GM18526 (cell line): ENCODE results near the gene MIPEP.

Experiments
- POLR2A ChIP-seq: IDR thresholded peaks from 3 replicates; pipeline ENCODE4 v1.6.1; 2011; ENCODE audit not compliant: insufficient read length; ENCODE audit errors: extremely low read depth

The MIPEP gene

DNA sequence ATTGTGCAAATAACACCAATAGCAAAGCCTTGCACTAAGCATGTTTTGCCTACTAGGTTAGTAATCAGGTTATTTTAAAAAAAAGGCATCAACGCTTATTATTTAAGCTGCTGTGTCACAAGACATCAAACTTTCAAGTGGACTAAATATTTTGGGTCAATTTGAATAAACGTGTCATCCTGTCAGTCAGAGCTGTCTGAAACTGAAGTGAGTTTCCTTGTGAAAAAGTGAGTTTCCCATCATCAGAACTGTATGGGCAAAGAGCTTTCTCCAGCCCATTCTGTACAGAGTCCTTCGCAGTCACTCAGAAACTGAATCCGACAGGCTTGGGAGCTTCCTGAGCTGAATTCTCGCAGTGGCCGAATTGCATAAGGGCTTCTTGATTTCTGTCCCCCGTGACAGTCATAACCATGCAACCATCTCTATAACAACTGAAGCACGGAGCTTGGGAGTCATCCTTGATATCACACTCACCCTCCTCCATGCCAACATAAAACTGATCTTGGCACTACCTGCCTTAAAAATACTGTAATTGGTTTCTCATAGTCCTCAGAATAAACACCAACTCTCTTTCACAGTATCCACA, 139.8 kb downstream of the MIPEP start:
- TF ChIP-seq POLR2A, result no peak

DNA sequence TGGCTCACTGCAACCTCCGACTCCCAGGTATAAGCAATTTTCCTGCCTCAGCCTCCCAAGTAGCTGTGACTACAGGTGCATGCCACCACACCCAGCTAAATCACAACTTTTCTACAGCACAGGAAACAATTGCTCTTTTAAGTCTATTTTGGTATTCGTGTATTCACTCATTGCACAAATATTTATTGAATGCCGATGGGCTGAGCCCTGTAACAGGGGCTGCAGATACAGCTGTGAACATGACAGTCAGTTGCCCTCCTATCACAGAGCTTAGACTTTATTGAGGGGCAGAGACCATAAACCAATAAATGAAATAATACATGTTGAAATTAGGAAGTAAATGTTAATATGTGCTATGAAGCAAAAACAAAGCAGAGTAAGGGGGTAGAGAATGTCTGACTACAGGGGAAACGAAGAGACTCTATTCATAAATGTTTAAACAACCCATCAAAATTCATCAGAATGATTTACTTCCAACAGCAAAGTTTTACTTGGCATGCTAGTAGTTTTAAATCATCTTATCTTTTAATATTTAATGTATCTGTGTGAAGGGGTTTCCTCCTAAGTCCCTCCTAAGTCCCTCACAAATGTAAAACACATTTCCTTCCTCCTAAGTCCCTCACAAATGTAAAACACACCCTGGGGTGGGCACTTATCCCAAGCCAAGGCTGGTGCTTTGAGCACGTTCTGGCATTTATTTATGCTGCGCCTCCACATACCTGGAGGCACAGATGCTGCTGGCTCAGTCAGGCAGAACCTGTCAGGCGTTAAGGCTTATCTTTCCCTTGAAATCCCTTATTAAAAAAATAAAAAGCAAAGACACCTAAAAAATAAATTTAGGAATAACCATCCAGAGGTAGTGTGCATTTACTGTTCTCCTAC, 140.8 kb downstream of the MIPEP start:
- no peak for TF ChIP-seq POLR2A

DNA sequence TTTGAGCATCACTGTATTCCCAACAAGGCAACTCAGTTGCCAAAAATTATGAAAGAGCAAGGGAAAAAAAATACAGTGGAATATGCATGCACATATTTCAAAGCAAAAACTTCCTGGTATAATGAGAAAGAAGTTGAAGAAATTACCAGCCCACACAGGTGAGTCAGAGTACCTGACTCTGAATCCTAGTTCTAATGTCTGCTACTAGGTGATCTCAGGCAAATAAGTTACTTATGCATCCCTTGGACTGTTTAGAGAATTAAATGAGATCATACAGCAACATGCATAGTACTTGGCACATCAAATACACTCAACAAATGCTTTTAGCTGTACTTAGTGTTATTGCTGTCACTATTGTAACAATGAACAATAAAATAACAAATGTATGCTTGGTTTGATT, 144.9 kb downstream of the MIPEP start:
- no peak for TF ChIP-seq POLR2A

DNA sequence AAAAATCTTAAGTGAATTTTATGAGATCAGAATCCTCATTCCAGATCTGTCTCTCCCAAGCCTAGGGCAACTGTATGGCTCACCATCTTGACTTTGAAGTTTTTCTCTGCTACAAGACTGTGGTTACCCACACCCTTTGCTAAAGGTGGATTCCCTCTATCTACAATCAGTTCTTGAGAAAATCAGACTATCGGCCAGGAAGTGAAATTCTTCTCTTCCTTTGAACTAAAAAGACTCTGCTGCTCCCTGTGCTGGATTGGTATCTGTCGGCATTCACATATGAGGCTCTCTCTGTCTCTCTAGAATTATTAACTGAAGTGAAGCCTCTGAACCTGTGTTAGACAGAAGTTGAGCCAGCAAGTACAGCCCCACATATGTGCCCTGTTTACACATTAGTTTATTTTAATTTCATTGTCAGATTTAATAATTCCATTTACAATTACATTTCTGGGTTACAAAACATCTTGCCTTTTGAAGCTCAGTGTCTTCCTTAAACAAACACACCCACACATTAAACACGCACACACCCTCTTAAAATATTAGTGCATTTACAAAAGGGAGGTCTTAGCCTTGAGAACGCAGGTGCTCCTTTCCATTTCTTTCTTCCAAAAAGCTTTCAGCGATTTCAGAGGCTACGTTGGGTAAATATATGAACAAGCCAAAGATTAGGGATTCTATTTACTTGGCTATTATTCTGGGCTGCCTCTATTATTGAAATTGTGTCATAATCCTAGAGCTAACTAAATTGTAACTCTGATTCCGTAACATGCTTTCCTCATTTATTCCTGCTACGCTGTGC, 145.7 kb downstream of the MIPEP start:
- TF ChIP-seq POLR2A, result no peak

DNA sequence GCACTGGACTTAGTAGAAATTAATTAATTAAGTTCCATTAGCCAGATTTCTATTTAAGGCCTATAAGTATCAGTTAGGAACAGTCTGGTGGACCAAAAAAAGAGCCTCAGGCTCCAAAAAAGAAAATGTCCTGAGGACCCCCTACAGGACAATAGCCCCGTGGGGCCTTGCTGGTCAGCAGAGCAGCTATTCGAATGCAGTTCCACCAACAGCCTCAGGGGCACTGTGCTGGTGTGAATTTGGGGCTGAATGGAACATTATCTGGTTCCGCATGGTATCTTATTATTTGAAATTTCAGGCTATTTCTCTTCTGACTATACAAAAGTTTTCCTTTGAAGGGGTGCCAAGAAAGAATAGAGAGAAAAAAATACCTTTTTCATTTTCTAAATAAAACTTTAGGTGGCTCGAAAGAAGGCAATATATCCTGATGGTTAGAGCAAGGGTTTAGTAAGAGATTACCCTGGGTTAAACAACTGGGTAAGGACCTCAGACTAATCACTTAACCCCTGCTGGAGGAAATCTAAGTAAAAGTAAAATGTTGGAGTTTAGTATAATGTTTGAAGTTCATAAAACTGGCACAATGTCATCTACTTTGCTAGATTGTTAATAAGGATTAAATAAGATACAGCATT, 147.2 kb downstream of the MIPEP start:
- no peak for TF ChIP-seq POLR2A

DNA sequence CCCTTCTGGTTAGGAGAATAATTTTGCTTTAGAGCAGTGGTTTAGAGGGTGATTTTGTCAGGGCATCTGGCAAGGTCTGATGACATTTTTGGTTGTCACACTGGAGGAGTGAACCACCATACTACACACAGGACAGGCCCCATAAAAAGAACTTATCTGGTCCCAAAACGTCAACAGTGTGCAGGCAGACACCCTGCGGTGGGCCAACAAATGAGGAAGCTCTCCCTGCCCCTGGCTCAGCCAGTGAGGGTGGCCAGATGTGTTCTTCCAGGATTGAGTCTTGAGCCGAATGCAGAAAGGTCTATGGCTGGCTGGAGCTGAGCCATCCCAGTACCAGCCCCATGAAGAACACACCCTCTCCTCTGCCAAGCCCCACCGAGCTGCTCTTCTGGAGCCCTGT, 149.2 kb downstream of the MIPEP start:
- no peak for TF ChIP-seq POLR2A

GRCh38 chr13:23739596-23739995, 149.6 kb downstream of the MIPEP start:
- no peak for TF ChIP-seq POLR2A

DNA sequence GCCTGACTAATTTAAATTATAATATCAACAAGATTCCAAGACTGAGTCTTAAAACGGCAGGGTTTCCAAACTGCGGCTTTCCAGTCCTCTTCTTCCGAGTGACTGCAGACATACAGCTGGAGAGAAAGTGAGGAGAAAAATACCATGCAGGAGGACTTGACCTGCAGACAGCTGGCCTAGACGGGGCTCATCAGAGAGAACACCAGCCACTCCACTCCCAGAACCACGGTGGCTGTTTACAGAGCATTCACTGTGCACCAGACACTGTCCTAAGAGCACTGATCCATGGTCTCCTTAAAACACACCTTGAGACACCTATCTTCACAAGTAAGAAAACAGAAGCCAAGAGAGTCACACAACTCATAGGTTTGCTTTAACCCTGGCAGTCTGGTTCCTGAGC, 152.7 kb downstream of the MIPEP start:
- TF ChIP-seq POLR2A, result no peak

DNA sequence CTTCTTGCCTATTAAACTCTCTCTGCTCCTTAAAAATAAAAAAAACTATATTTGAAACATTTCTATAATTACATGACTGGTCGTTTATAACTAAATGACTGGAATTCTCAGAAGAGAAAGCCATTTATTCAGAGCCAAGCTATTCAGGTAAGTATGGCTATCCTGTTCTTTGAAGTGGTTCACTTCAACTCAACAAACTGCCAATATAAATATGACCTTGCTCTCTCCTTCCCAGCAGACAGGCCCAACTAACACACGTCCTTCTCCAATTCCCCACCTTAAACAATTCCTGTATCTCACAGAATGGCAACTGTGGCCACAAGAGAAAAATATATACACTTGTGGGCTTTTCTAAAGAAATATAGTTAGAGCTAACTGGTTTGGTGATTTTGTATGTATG, 153.9 kb downstream of the MIPEP start:
- no peak for TF ChIP-seq POLR2A

DNA sequence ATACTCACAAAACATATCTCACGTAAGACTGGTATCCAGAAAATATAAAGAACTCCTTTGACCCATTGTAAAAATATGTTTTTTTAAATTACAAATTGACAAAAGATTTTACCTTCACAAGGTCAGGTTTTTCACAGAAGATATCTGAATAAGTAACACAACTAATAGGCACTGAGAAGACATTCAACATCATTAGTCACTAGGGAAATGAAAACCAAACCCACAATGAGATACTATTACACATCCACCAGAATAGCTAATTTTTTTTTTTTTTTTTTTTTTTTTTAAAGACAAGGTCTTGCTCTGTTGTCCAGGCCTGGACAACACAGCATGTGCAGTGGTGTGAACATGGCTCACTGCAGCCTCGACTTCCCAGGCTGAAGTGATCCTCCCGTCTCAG, 157.5 kb downstream of the MIPEP start:
- no peak for TF ChIP-seq POLR2A

- no peak for TF ChIP-seq POLR2A
Observed at GRCh38 chr13:23730251-23730650, 158.9 kb downstream of the MIPEP start.

- TF ChIP-seq POLR2A, result no peak
Observed at GRCh38 chr13:23729531-23729930, 159.7 kb downstream of the MIPEP start.

GRCh38 chr13:23728807-23729206, 160.4 kb downstream of the MIPEP start:
- no peak for TF ChIP-seq POLR2A

DNA sequence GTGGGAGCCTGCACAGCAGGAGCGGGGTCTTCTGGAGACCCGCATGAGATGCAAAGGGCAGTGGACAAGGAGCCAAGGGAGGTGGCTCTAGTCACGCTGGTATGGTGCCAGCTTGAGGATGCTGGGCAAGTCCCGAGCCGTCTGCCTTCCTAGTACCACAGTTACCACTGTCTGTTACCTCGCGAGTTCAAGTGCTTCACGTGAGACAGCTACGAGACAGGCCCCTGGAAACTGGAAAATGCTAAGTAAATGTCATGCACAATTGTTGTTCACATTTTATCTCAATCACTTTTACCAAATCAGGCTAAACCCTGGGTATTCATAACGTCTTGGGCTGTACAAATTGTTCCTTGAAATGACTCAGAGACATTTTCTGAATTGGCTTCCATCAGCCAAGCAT, 163.3 kb downstream of the MIPEP start:
- no peak for TF ChIP-seq POLR2A

GRCh38 chr13:23724196-23724970, 164.8 kb downstream of the MIPEP start:
- TF ChIP-seq POLR2A, result no peak
